H54 (cell line): Measurements from ENCODE around the gene SKI.
"Not testable (repeated sequence)": the region's sequence is repeated elsewhere in the genome, so short reads cannot be mapped to it uniquely, and the experiment has no call there.

Source experiments
- DNase-seq: peaks from one replicate; pipeline ENCODE4 v3.0.0; 2011; ENCODE audit warnings: low spot score, mixed read lengths; ENCODE audit not compliant: insufficient read length
- FAIRE-seq: peaks from 3 replicates; lab custom pipeline; 2011; peaks lifted over from hg19 to GRCh38; lab: Jason Lieb, UNC
- POLR2A ChIP-seq: IDR thresholded peaks from 2 replicates; pipeline ENCODE4 v1.6.1; 2011; ENCODE audit warnings: low read depth, mild to moderate bottlenecking, low read length

SKI gene

DNA sequence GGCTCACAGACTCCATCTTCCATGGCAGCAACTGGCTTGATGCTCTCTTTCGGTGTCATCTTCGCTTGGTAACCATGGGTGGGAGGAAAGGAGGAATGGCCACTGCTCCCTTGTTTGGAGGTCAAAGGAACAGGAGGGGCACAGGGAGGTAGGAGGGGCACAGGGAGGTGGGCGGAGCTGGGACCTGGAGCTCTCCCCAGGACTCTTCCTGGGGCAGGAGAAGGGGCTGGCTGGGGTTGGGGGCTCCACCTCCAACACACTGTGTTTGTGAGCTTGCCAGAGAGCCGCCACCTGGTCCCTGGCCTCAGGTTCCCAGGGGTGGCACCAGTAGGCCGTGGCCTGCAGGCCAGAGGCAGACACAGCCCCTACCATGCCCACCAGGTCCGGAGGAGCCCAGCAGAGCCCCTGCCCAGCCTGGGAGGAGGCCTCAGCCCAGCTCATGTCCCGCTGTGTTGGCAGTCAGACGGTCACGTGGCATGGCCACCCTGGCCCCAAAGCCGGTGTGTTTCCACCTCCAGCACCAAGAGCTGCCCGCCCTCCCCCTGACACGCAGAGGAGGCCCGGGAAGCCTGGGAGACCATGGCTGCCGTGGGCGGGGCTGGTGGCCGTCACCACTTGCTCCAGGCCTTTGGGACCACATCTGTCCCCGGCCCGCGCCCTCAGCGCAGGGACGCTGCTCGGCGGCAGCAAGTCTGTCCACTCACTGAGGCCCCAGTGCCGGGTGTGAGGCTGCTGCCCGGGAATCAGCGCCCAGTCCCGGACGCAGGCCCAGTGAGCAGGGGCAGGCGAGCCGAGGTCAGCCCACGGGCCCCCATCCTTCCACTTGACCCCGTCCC, 89.3 kb downstream of the SKI start:
- FAIRE-seq (no peak), DNase-seq (no peak)
- no peak for TF ChIP-seq POLR2A

DNA sequence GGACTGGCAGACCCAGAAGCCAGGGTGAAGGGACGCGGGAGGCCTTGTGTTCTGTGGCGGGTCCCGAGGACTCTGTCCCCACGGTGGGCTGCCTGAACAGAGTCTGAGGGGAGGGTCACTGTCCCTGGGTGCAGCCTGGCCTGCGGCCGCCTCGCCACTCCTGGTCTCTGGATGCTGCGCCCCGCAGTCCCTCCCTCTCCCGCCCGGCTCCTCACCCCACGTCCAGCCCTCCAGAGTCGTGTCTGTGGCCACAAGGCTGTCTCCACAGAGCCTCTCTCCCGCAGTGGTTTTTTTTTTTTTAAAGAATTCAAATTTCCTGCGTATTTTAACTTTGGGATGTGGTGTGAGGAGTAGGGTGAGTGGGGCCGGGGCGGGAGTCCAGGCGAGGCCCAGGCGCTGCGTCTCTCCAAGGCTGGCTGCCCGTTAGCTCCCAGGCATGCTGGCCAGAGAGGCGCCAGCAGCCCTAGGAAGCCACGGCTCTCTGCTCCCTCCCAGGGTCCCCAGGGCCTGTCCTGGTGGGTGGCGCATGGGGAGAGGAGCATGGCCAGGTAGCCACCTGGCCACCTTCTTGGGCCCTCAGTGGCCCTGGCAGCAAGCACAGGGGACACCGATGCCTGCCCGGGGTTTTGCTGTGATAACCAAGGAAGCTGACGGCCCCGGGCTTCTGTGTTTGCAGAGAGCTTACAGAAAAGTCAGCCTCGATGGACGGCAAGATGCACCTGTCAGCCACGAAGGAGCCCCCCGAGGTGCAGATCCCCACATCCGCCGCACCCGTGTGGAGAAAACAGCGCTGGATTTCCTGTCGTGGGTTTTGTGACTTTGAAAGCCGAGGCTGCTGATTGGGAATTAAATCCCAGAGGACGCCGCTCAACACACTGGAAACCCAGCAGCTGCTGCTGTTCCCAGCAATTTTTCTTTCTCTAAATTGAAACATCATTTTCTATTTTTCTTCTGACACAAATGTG, 90.5 kb downstream of the SKI start:
- no peak for TF ChIP-seq POLR2A
- FAIRE-seq = no peak
- no peak for DNase-seq

DNA sequence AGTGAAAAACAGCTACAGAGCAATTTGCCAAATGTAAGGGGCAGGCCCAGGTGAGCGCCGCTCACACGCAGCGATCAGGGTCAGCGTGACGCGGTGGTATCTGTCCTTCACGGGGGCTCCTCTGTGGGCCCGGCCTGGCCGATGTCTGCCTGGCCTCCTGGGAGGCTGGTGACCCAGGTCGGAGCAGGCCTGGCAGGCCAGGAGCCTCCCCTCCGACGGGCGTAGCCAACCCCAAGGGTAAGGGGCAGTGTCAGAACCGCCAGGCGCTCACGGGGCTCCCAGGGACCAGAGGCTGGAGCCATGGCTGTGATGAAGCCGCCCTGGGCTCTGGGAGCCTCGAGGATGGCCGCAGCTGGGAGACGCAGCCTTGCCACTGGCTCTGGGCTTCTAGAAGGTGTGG, 91.2 kb downstream of the SKI start:
- TF ChIP-seq POLR2A = no peak
- DNase-seq (no peak), FAIRE-seq (no peak)

DNA sequence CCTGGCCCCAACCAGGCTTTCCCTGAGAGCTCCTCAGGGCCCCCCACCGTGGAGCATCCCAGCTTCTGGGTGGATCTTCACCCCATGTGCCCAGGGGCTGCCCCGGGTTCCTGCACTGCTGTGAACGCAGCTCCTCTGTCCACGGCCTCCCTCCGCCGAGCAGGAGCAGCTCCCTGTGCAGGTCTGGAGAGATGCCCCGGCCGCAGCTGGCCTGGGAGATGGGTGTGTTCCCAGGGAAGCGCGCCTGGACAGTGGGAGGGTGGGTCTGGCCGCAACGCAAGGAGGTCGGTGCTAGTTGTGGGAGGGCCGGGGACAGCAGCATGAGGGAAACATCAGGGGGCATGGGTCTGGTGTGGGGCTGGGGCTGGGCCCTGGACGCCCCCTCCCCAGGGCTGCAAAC, 91.9 kb downstream of the SKI start:
- FAIRE-seq (no peak), DNase-seq (no peak)
- TF ChIP-seq POLR2A = no peak

DNA sequence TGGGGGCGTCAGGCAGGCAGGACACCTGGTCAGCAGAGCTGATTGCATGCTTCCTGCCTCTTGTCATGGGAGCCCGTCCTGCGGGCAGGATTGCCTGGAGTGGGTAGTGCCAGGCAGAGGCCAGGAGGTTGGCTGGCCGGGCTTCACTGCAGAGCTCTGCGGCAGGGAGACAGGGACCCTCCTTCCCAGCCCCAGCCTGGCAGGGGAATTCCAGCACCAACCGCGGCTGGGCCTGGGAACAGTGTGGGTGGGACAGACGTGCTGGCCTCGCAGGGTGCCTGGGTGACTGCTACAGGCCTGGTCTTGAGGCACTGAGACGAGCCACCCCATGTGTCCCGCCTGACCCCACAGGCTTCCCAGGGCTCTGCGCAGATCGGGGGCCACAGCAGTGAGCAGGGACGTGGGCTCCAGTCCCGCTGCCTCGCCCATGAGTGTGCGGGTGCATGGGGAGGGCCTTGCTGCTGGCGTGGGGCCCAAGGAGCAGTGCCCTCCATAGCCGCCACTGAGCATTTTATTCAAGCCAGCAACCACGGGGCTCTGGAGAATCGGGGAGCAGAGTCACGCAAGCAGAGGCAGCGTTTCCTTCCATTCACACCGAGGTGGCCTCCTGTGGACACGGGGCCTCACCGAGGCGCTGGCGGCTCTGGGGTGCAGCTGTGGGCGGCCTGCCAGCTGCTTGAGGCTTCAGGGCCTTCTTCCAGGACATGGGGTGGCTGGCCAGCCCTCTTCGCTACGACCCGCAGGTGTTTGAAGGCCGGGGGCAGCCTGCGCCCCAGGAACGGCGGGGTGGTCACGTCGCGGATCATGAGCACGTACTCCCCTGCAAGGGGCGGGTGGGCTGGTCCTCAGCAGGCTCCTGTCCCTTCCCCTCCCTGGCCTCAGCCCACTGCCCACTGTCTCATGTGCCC, 92.9 kb downstream of the SKI start:
- no peak for DNase-seq
- no peak for TF ChIP-seq POLR2A
- FAIRE-seq = no peak

DNA sequence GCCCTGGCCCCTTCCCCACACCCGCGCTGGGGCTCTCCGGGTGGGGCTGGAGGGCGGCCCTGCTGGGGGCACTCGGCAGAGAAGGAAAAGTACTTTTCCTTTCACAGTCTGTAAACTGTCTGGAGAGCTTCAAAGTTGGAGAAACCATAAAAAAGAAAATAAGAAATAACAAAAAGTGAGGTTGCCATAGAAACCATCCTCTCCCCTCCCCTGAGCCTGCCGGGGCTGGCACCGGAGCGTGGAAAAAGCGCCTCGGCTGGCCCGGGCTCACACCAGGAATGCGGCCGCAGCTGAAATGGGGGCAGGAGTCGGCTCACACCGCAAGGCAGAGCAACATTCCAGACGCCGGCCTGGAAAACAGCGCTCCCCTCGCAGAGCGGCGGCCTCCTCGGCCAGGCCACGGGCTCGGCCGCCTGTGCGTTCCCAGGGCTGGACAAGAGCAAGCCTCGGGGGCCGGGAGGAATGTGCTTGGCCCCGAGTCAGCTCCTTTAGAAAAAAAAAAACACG, 94.0 kb downstream of the SKI start:
- FAIRE-seq (no peak), DNase-seq (no peak)
- no peak for TF ChIP-seq POLR2A

DNA sequence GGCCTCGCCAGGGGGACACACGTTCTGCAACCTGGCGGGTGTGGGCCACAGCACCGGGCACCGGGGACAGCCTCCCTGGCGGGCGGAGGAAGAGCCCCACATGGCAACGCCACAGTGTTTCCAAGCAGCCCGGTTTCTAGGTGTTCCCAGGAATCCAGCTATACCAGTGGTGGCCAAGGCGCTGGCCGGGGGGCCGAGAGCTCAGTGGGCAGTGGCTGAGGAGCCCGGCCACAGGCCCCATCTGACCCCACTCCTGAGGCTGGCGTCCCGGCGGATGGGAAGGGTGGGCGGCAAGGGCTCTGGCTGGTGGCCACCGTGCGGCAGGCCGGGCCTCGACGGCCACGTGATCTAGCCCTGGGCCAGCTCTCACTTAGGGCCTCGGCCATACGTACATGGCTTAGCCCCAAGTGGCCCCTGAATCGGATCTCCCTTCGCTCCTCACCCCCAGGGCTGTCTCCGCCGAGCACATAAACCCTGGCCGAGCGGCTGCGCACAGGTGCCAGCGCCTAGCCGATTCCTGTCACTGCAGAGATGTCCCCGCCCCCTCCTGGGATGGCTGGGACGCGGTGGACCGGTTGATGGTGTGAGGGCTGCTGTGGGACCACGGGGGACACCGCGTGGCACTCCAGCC, 94.6 kb downstream of the SKI start:
- no peak for DNase-seq

DNA sequence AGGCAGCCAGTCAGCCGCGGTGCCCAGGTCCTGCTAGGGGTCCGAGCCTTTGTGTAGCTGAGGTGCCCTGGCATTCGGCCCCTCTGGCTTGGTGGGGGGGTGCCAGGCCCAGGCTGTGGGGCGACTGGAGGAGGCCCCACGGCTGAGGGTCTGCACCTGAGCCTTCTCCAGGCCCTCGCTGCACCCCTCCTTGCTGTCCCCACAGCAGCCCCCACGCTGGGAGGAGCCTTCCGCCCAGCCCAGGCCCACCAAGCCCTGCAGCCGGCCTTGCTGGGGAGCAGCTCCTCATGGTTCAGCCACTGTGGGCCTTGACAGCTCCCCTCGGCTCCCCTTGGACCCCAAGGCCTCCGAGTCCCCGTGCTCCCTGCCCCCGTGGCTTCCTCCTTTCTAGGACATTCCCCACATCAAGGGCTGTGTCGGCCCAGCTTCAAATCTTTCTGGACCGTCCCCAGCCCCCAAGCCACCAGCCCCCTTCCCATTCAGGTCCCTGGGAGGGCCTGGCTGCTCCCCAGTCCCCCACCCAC, 95.4 kb downstream of the SKI start:
- TF ChIP-seq POLR2A = no peak
- DNase-seq (no peak), FAIRE-seq (no peak)

More for the DNA sequence above, 94.6 kb downstream of the SKI start:
- no peak for TF ChIP-seq POLR2A
- FAIRE-seq = no peak

DNA sequence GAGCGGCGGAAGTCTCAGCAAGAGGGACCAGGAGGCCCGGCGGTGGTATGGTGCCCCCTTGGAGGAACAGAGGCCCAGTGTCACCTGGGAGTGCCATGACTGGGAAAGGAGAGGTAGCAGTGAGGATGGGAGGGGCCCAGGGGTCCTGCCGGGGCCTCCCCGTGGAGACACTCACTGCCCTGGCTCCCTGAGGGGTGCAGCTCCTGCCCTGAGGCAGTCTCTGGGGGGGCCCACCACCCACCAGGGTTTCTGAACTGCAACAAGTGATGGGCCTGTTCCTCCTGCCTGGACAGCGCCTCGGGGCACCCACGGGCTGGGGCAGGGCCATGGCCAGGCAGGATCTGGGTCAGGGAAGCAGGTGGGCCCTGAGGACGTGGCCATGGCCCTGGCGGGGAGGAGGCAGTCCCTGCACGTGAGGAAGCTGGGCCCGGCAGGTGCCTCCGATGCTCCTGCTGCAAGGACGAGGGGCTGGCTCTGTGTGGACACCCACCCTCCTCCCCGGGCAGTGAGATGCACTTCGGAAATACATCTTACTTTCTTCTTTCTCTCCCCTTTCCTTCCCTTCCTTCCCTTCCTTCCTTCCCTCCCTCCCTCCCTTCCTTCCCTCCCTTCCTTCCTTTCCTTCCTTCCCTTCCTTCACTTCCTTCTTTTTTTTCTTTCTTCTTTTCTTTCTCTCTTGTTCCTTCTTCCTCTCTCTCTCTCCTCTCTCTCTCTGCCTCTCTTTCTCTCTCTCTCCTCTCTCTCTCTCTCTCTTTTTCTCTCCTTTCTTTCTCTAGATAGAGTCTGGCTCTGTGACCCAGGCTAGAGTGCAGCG, 96.6 kb downstream of the SKI start:
- FAIRE-seq = no peak
- DNase-seq = no peak
- TF ChIP-seq POLR2A = no peak

DNA sequence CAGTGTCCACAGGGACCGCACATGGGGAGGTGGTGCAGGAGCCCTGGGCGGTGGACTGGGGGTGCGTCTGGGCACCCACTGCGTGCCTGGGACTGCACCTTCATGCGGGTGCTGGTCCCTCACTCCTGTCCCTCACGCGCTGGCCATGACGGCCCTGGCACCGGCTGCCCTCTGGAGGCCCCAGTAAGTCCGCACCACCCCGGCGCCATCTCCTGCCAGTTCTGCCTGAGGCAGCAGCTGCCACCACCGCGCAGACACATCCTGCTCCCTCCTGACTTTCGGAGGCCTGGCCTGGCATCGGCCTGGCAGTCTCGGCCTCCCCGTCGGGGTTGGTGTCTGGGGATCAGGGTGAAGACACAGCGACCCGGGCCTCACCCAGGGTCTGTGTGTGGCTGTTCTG, 98.4 kb downstream of the SKI start:
- TF ChIP-seq POLR2A = no peak
- FAIRE-seq = no peak
- no peak for DNase-seq

DNA sequence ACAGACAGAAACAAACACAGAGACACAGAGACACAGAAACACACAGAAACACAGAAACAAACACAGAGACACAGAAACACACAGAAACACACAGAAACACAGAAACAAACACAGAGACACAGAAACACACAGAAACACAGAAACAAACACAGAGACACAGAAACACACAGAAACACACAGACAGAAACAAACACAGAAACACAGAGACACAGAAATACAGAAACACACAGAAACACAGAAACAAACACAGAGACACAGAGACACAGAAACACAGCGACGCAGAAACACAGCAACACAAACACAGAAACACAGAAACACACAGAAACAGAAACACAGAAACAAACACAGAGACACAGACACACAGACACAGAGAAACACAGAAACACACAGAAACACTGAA, 99.0 kb downstream of the SKI start:
- FAIRE-seq, DNase-seq: not testable (repeated sequence)

DNA sequence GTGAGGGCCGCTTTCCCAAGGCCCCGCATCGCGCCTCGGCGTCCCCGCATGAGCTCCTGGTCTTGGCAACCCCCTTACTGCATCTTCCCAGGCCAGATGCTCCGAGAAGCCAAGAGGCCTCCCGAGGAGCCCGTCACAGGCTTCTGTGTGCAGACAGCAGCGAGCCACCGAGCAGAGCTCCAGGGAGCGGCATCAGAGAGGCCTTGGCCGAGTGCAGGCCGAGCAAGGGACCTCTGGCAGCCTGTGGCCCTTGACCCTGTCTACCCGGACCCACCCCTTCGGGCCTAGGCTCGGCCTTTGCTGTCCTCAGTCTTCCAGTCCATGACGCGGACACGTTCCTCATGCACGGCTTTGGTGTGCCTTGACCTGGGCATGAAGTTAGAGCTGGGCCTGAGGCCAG, 99.7 kb downstream of the SKI start:
- FAIRE-seq = no peak
- no peak for DNase-seq
- TF ChIP-seq POLR2A = no peak
